SHP77 treated with DMSO at 0.1 percent for 48 hours (cell line): ENCODE results near the gene DNASE1L1.

Source experiments
- DNase-seq: peaks from one replicate; lab custom pipeline; 2025; lab: John Stamatoyannopoulos, UW

DNASE1L1 gene

DNA sequence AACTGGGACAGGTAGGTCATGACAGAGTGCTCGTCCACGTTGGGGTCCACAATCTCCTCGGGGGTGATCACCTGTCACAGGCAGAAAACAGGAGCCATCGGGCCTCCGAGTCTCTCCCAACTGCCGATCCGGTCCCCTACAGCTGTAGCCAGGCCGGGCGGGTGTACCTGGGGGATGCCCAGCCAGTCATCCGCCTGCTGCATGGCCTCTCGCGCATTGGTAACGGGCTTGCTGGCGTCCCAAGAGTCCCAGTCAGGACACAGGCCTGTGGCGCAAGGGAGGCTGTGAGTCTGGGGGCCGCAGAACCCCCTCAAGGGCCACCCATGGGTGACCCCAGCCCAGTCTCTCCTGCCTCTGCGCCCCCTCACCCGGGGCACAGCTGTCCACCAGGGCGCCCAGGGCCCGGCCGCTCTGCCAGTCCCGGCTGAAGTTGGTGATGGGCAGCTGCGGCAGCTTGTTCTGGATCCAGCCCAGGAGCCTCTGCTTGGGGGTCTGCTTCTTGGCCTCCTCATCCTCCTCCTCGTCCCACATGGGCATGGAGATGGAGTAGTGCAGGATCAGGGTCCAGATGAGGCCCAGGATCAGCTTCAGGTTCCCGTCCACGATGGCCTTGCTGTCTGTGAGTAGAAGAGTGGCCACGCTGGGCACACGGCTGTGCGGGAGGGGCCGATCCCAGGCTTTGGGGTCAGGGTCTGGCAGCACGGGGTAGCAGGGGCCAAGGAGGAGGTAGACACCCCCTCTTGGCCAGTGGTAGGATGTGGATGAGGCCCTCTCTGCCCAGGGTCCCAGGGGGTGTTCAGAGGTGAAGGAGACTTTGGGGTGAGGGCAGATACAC, 41.4 kb downstream of the DNASE1L1 start:
- no peak for DNase-seq

DNA sequence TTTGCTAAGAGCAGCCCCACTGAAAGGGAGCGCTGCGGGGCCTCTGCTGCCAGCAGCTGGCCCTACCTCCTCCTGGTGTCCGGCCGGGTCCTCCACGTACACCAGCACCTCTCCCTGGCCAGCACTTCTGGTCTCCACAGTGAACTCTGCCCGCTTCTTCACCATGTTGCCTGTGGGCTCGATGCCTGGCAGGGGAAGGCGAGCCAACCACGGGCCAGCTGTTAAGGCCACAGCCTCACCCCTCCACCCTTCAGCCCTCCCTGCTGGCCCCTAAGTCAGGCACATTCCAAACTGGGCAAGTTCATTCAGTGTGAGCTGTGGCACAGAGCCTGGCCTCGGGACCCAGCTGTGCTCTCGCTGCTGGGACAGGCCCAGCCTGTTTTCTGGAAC, 42.4 kb downstream of the DNASE1L1 start:
- no peak for DNase-seq

- no peak for DNase-seq
These were observed 42.9 kb downstream of the DNASE1L1 start for GRCh38 chrX:154365997-154366665.

DNA sequence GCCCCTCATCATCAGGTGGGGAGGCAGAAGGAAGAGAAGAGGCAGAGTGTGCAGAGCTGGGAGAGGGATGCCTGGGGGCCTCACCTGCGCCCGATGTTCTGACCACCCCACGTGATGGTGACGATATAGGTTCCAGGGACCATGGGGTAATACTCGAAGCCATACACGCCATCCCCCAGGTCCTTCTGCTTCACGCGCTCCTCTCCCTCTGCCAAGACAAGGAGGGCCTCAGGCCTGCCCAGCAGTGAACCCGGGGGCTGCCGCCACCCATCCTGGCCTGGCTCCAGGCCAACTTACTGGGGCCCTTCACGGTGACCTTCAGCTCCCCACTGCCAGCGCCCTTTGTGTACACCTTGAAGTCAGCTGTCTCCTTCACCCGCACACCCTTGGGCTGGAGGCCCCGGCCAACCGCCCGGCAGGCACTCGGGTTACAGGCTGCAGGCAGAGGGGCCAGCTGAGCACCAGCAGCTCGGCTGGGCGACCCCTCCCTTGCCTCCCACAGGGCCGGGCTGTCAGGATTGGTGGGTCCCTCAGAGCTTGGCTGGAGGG, 43.9 kb downstream of the DNASE1L1 start:
- DNase-seq = no peak

GRCh38 chrX:154363706-154364439, 45.2 kb downstream of the DNASE1L1 start:
- no peak for DNase-seq

GRCh38 chrX:154362085-154362742, 46.8 kb downstream of the DNASE1L1 start:
- DNase-seq = no peak

DNA sequence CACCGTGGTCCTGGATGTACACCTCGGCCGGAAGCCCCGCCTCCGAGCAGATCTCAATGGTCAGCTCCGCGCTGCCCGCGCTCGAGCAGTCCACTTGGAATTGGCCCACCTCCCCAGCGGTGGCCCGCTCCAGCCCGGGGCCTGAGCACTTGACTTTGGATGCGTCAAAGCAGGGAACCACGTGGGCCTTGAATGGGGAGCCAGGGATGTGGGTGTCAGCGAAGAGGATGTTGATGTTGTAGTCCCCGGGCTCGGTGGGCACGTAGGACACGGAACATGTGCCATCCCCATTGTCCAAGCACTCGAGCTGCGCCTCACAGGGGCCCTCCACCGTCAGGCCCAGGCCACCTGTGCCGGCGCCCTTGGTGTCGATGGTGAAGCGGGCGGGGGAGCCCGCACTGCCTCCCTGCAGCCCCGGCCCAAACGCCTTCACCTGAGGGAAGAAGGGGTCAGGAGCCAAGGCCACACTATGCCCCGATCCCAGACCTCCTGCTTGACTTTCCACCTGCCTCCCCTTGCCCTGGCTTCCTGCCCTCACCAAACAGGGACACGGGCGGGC, 48.8 kb downstream of the DNASE1L1 start:
- no peak for DNase-seq

- DNase-seq = no peak
These were observed 49.5 kb downstream of the DNASE1L1 start for GRCh38 chrX:154359362-154360154.

GRCh38 chrX:154358829-154359228, 50.2 kb downstream of the DNASE1L1 start:
- no peak for DNase-seq

DNA sequence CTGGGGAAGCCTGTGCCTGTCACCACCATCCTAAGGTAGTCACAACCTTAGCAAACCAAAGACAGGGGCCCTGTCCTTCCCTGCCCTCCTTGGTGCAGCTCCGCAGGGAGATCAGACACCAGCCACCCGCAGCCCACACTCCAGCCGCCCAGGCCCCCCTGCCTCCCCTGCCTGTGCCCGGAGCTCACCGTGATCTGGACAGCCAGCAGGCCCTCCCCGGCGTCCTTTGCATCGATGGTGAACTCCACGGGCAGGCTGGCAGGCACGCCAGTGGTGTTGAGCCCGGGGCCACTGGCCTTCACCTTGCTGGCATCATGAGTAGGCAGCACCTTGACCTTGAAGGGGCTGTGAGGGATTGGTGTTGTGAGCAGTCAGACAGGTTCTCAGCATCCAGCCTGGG, 51.0 kb downstream of the DNASE1L1 start:
- DNase-seq = no peak

GRCh38 chrX:154357205-154357604, 51.8 kb downstream of the DNASE1L1 start:
- DNase-seq = no peak

DNA sequence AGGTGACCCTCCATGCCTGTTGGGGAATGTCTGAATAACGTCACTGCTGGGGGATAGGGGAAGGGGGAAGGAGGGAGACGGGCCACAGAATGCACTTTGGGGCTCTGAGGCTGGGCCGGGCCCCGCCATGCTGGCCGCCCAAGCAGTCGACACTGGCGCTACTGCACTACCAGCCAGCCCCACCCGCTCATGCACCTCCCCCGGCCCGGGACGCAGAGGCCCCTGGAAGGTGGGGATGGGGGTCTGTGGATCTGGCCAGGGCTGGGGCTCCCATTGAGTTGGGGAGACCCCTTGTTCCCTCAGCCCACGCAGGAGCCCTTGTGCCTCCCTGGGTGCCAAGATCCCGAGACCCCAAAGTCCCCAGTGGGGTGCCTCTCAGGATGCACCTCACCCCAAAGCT, 52.5 kb downstream of the DNASE1L1 start:
- no peak for DNase-seq

DNA sequence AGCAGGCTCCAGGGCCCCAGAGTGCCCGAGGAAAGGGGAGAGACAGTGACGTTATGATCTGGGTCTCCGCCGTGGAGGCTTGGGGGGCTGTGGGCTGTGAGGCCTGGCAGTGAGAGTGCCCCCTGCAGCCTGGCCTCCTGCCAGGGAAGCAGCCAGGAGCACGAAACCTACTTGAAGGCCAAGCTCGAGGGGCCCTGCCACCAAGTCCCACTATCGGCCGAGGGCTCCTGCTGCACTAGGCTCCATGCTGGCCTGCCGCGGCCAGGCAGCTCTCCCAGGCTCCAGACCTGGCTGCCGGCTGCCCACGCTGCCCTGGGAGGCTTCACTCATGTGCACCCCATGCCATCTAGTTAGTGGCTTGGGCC, 53.3 kb downstream of the DNASE1L1 start:
- no peak for DNase-seq

DNA sequence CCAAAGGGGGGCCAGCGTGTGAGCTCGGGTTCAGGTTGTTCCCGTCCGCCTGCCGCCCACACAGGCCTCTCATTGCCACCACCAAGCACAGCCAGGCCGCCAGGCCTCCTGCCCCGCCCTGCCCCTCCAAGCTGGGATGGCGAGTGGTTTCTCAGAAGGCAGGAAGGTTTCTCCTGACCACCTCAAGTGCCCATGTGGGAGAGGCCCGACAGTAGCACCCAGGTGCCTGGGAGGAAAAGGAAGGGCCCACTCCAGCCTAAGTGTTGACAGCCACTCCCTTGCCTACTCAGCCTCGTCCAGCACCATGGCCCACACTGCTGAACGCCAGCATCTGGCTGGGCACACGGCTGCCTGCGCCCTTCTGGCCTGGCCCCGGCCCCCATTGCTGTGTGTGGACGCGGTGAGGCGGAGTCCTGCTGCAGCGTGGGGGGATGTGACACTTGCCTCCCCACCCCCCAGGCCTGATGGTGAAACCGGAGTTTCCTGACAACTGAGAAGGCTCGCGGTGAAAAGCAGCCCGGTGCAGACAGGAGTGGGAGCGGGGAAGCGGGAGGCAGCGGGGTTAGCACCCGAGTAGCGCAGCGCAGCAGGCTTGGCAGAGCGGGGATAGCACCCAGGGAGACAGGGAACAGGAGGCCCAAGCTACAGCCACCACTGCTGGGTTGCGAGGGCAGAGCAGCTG, 53.8 kb downstream of the DNASE1L1 start:
- no peak for DNase-seq

DNA sequence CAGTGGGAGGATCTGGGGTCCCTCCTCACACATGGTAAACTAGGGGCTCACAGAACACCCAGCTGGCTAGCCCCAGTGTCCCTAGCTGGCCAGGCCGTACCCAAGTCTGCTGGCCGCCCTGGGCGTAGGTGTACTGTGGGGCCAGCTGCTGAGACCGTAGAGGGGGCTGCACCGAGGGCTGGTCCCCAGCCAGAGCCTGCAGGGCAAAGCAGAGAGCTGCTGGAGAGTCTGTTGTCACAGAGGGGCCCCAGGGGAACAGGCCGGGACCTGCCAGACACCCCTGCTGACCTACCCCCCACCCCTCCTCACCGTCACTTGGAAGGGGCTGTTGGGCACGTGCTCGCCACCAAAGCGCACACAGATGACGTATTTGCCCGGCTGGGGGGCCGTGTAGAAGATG, 54.5 kb downstream of the DNASE1L1 start:
- no peak for DNase-seq

- DNase-seq = no peak
These were observed 55.0 kb downstream of the DNASE1L1 start for GRCh38 chrX:154354013-154354412.

GRCh38 chrX:154353172-154353843, 55.7 kb downstream of the DNASE1L1 start:
- DNase-seq = no peak

- DNase-seq = no peak
These were observed 56.6 kb downstream of the DNASE1L1 start for GRCh38 chrX:154352466-154352865.

DNA sequence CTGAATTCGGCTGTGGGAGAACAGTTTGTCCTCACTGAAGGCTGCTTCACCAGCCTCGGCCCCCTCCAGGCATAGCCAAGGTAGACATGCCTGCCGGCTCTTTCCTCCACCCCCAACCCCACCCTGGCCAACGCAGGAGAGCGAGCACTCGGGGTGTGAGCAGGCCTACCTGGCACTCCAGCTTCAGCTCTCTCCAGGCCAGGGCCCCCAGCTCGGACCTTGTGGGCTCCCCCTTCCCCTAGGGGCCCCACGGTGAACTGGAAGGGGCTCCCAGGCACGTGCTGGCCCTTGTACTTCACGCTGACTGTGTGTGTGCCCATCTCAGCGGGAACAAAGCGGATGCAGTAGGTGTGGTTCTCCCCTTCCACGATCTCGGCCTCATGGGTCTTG, 57.0 kb downstream of the DNASE1L1 start:
- DNase-seq = no peak
